Activated naive CD4-positive, alpha-beta T cell treated with anti-CD3 and anti-CD28 coated beads, Interleukin-2, amount 10 ng/mL, durations not matched to agents 7 days and 5 days (primary cell): Measurements from ENCODE around the gene DLG2.

Source experiments
- CTCF ChIA-PET: fragments of 350-600 bp; sonication (Branson Sonifier 250); formaldehyde crosslinking; loops from one replicate; lab custom pipeline; 2021; ENCODE audit warnings: antibody characterized with exemption; lab: Charles Lee
- DNase-seq: peaks from one replicate; pipeline ENCODE4 v3.0.0-alpha.2; 2020
- H3K27ac Mint-ChIP-seq: one replicate; pipeline ENCODE4 v1.8.0; 2021; ENCODE audit warnings: mild to moderate bottlenecking, moderate library complexity, mixed read lengths
- H3K27me3 Mint-ChIP-seq: one replicate; pipeline ENCODE4 v1.8.0; 2021; ENCODE audit warnings: mild to moderate bottlenecking, mixed read lengths
- H3K36me3 Mint-ChIP-seq: one replicate; pipeline ENCODE4 v1.8.0; 2021; ENCODE audit warnings: mixed read lengths
- H3K4me1 Mint-ChIP-seq: one replicate; pipeline ENCODE4 v1.8.0; 2021; ENCODE audit warnings: mixed read lengths
- H3K4me3 Mint-ChIP-seq: one replicate; pipeline ENCODE4 v1.8.0; 2021; ENCODE audit warnings: mild to moderate bottlenecking, moderate library complexity, mixed read lengths
- H3K9me3 Mint-ChIP-seq: one replicate; pipeline ENCODE4 v1.8.0; 2021; ENCODE audit warnings: mixed read lengths

Gene DLG2

DNA sequence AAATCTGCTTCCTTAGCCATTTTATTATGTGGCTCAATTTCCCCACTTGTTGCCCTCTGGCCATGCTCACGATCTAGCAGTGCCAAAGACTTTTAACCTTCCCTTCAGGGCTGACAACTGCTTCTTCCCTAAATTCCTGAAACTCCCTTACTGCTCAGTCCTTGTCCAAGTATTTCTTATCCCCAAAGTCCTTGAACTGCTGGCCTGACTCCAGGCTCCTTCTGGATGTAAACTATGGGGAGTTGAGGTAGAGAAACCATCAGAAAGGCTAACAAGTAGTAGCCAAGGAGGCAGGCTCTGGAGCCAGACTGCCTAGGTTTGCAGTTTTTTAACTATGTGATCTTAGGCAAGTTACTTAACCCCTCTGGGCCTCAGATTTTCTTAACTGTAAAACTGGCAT, 2082.3 kb downstream of the DLG2 start:
- no peak overlapping the region for H3K4me3 Mint-ChIP-seq
- H3K27ac Mint-ChIP-seq = no peak overlapping the region
- H3K9me3 Mint-ChIP-seq = no peaks in the 10 kb centered on the region

DNA sequence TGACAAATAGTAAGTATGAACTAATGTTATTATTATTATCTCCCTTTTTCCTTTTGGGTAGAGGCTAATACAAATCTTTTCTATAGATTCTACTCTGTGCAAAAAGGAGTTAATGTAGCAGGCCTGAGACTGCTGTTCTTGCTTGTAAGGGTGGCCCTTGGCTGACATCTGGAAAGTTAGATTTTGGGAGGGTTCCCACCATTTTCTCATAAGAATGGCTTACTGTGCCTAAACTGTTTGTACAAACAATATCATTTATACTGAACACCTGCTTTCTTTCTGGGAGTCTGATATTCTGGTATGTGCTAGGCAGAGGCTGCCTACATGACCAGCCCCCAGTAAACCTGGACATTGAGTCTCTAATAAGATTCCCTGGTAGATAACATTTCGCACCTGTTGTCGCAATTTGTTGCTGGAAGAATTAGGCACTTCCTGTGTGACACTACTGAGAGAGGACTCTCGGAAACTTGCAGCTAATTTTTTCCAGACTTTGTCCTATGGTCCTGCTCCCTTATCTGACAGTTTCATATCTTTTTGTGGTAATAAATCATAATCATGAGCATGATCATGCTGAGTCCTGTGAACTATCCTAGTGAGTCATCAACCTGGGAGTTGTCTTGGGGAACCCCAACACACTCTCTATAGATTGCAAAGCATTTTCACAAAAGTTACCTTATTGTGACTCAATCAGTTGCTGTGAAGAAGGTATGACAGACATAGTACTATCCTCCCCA, 2083.3 kb downstream of the DLG2 start:
- no peak for DNase-seq
- Mint-ChIP-seq H3K27ac (no peak overlapping the region), H3K4me1 (no peaks in the 10 kb centered on the region), H3K27me3 (no peaks in the 10 kb centered on the region), H3K9me3 (no peaks in the 10 kb centered on the region), H3K36me3 (no peaks in the 10 kb centered on the region), H3K4me3 (no peak overlapping the region)
- CTCF ChIA-PET = no interaction called here

More for the DNA sequence above, 2082.3 kb downstream of the DLG2 start:
- CTCF ChIA-PET = no interaction called here
- DNase-seq = no peak
- Mint-ChIP-seq H3K4me1 (no peaks in the 10 kb centered on the region), H3K27me3 (no peaks in the 10 kb centered on the region), H3K36me3 (no peaks in the 10 kb centered on the region)

DNA sequence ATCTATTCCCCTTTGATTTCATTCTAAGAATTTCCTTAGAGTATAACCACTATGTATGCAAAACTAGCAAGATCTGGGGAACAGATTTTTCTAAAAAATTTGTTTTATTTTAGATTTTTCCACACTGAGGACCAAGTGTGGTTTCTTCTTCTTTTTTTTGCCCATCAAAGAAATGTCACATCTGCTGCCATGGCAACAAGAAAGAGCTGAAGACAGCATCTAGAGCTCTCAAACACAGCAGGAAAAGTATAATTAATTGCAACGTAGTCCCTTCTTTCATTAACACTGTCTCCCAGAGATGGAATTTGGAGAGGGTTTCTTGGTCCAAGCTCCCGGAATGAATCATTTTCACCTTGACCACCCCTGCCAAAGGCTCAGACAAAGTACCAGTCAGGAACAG, 2084.3 kb downstream of the DLG2 start:
- Mint-ChIP-seq H3K4me1 (no peaks in the 10 kb centered on the region), H3K9me3 (no peaks in the 10 kb centered on the region), H3K4me3 (no peak overlapping the region), H3K27me3 (no peaks in the 10 kb centered on the region), H3K36me3 (no peaks in the 10 kb centered on the region), H3K27ac (no peak overlapping the region)
- CTCF ChIA-PET = no interaction called here
- no peak for DNase-seq

DNA sequence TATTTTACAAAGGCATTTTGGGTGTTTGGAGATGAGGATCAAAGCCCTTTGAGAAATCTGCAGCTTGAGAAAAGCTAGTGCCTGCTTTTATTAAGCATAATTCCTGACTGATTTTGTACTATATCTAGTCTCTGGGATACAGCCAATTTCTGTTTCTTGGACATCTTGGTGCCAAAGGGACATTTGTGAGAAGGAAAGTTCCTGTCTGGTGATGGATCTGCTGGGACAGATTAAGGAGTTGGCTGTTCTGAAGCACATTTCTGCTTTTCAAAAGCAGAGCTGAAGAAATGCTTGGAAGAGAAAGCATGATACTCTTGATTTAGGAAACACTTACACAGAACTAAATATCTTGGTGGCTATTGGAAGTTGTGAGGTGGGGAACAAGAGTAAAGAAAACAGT, 2086.4 kb downstream of the DLG2 start:
- Mint-ChIP-seq H3K4me1 (no peaks in the 10 kb centered on the region), H3K9me3 (no peaks in the 10 kb centered on the region), H3K4me3 (no peak overlapping the region), H3K36me3 (no peaks in the 10 kb centered on the region), H3K27me3 (no peaks in the 10 kb centered on the region), H3K27ac (no peak overlapping the region)
- DNase-seq = no peak
- CTCF ChIA-PET = no interaction called here

DNA sequence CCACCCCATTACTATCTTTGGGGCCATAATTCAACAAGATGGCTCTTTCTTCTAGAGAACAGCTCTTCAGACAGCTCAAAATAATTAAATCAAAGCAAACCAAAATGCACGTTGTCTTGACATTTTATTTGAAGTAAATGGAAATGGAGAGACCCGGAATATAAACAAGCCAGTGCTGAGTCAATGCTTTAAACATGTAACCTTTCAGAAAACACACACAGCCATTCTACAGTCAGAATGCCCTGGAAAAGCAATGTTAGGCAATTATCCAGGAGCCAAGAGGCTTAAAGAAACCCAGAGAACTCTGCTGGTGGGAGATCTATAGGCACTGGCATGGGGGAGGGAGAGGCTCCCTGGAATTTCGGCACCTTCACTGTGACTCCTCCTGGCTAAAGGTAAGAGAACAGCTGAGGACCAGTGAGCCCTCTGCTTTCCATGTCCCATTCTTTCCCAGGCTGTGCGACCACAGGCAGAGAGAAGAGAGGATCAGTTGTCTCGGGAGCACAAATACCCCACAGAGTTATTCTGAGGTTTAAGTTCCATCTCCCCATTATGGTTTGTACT, 2086.9 kb downstream of the DLG2 start:
- DNase-seq = no peak
- H3K27ac Mint-ChIP-seq = no peak overlapping the region
- H3K36me3 Mint-ChIP-seq = no peaks in the 10 kb centered on the region
- H3K9me3 Mint-ChIP-seq = no peaks in the 10 kb centered on the region
- no peaks in the 10 kb centered on the region for H3K4me1 Mint-ChIP-seq
- H3K27me3 Mint-ChIP-seq = no peaks in the 10 kb centered on the region
- CTCF ChIA-PET = no interaction called here
- no peak overlapping the region for H3K4me3 Mint-ChIP-seq

DNA sequence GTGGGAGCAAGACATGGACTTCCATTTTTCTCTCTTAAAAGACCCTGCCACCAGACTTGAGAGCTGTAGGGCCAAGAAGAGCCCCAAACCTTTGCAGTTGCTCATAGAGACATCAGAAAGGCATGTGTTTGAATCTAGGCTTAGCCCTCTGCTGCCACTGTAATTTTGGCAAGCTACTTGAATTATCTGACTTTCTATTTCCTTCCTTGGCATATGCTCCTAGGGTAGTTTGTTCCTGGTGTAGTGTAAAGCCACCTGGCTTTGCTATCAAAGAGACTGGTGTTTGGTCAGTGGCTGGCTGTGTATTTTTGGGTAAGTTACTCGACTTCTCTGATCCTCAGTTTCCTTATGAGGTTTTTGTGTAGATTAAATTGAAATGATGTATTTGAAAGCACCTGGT, 2088.9 kb downstream of the DLG2 start:
- no peaks in the 10 kb centered on the region for H3K4me1 Mint-ChIP-seq
- H3K9me3 Mint-ChIP-seq = no peaks in the 10 kb centered on the region
- CTCF ChIA-PET = no interaction called here
- no peaks in the 10 kb centered on the region for H3K27me3 Mint-ChIP-seq
- H3K4me3 Mint-ChIP-seq = no peak overlapping the region
- H3K27ac Mint-ChIP-seq = no peak overlapping the region
- DNase-seq = no peak
- no peaks in the 10 kb centered on the region for H3K36me3 Mint-ChIP-seq

DNA sequence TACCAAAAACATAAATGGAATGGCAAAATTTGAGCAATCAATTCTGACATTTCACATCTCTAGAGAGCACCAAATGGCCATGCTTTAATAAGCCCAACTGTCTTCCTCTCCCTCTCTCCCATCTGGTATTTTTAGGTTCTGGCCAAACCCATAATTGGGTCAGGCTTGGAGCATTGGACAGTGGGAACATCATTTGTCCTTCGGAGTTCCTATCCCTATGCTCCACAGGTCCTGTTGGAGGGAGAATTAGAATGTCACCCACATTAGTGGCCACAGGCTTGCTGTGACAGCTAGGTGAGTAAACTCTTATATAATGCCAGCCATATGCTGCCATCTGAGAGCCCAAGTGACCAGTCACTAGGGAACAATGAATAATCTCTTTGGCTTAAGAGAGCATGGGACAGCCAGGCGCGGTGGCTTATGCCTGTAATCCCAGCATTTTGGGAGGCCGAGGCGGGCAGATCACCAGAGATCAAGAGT, 2090.0 kb downstream of the DLG2 start:
- Mint-ChIP-seq H3K27ac (no peak overlapping the region), H3K27me3 (no peaks in the 10 kb centered on the region), H3K9me3 (no peaks in the 10 kb centered on the region), H3K4me3 (no peak overlapping the region), H3K4me1 (no peaks in the 10 kb centered on the region), H3K36me3 (no peaks in the 10 kb centered on the region)
- CTCF ChIA-PET = no interaction called here
- DNase-seq = no peak

DNA sequence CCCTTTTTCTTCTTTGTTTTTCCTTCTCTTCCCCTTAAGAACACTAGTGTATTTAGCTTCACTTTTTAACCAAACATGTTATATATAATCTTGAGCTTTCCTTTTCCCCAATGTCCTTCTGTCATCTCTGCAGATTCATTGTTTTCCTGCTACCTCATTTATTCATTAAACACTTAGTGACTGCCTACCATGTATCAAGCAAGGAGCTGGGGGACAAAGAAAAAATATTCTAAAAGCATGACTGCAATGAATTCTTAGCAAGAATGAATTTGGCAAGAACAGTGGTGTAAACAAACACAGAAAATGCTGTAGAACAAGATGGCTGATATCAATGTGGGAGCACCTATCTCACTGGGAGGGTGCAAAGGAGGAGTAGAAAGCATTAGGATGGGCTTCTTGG, 2094.0 kb downstream of the DLG2 start:
- Mint-ChIP-seq H3K27me3 (no peaks in the 10 kb centered on the region), H3K36me3 (no peaks in the 10 kb centered on the region), H3K9me3 (no peaks in the 10 kb centered on the region), H3K4me3 (no peak overlapping the region), H3K4me1 (no peaks in the 10 kb centered on the region), H3K27ac (no peak overlapping the region)
- CTCF ChIA-PET = no interaction called here
- DNase-seq = no peak

DNA sequence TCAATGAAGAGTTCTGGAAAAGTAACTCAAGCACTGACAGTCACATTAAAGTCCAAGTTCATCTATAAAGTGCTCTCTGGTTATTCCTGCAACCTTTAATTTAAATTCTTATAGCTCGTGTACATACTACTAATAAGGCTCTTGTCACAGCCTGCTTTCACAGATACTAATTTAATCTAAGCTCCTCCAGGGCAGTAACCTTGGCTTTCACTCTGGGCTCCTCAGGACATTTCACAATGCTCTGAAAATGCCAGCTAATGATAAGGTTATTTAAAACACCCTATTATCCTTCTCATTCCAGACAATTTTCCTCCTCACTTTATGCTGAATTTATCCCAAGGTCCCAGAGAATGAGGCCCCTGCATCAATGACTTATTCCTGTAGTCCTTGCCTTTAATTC, 2098.3 kb downstream of the DLG2 start:
- Mint-ChIP-seq H3K4me1 (no peaks in the 10 kb centered on the region), H3K27ac (no peak overlapping the region)

DNA sequence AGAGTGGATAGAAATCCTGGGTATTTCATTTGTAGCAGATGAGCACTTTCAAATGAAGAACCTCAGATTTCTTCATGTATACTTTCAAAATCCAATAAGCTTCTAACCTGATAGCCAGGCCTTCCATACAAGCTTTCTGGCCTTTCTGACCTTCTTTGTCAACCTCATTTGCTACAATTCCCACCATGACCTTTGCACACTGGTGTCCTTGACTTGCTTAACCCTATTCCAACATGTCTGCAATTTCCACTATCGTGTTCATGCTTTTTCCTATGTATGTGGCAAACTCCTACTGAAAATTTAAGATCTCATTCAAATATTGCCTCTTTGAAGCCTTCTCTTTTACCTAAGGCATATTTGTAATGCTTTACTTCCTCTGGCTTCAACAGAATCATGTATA, 2098.9 kb downstream of the DLG2 start:
- Mint-ChIP-seq H3K27me3 (no peaks in the 10 kb centered on the region), H3K36me3 (no peaks in the 10 kb centered on the region), H3K9me3 (no peaks in the 10 kb centered on the region), H3K27ac (no peak overlapping the region), H3K4me3 (no peak overlapping the region), H3K4me1 (no peaks in the 10 kb centered on the region)
- CTCF ChIA-PET = no interaction called here
- no peak for DNase-seq

More for the DNA sequence above, 2098.3 kb downstream of the DLG2 start:
- Mint-ChIP-seq H3K4me3 (no peak overlapping the region), H3K9me3 (no peaks in the 10 kb centered on the region), H3K27me3 (no peaks in the 10 kb centered on the region), H3K36me3 (no peaks in the 10 kb centered on the region)
- CTCF ChIA-PET = no interaction called here
- DNase-seq = no peak

DNA sequence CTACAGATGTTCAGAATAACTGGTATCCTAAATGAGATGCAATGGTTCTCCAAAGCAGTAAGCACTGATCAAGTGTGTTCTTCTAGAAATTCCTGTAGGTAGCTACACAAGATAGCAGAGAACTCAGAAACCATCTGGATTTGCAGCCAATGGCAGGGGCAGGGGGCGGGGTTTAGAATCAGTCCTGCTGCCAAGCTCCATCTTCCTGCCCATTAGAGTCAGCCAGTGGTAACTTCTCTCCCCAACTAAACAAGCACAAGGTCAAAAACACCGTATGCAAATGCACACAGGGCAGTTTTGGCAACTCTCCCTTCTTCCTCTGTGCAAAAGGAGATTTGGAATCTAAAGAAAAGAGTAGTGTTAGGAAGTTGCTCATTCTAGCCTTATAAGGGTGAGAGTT, 2103.5 kb downstream of the DLG2 start:
- Mint-ChIP-seq H3K27ac (no peak overlapping the region), H3K4me1 (no peaks in the 10 kb centered on the region), H3K9me3 (no peaks in the 10 kb centered on the region), H3K4me3 (no peak overlapping the region), H3K36me3 (no peaks in the 10 kb centered on the region), H3K27me3 (no peaks in the 10 kb centered on the region)
- DNase-seq = no peak
- CTCF ChIA-PET = no interaction called here

DNA sequence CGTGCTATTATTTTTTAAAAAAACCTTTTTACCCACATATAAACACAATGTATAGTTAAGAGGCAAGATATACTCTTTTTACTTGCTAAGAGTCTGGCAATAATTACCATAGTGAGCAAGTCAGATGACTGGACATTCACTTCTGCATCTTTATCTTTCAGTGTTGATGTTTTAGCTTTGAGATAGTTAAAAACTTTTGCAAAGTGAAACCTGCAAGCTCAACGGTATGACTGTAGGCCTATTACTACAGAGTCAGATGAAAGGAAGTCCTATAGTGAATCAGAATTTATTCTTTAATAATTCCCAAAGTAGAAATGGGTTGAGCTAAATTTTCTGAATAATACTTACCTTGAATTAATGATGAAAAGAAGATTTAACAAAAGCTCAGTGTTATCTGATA, 2104.2 kb downstream of the DLG2 start:
- CTCF ChIA-PET = no interaction called here

DNA sequence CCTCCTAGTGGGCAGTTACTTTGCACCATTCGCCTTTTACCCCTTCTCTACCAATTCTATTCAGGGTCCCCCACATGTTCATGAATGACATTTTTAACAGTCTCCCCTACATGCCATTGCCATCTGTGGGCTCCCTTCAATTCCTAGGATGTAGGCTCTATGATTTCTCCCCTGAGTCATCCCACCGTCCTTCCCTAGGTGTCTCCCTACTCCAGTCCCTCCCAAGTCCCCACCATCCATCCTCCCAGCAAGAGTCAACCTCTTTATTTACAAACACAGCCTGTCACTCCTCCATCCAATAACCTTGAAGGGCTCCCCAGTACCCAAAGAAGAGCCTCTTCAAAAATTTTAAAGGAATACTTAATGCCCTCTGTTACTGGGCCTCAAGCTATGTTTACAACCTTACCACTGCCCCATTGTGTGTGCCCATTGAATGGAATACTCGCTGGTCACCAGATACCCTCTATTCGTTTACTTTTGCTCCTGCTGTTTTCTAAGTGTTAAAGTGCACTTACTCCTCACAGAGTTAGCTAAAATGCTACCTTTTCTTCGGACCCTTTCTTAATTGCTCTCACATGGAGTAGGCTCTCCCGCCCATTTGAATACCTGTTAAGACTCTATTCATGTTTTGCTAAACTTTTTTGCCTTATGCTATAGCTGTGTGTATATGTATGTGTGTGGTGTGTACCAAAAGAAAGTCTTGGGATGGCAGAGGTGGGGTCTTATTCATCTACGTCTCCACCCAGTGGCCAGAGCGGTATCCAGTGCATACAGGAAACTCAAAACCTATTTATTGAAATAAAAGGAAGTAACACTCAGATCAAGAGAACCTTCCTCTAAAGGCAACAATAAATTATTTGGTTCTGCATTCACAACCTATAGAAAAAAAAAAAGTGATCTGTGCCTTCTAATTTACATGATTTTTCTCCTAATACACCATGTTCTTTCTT, 2105.2 kb downstream of the DLG2 start:
- Mint-ChIP-seq H3K36me3 (no peaks in the 10 kb centered on the region), H3K27ac (no peak overlapping the region)
- CTCF ChIA-PET = no interaction called here

More for the DNA sequence above, 2104.2 kb downstream of the DLG2 start:
- DNase-seq = no peak
- Mint-ChIP-seq H3K4me3 (no peak overlapping the region), H3K36me3 (no peaks in the 10 kb centered on the region), H3K4me1 (no peaks in the 10 kb centered on the region), H3K27ac (no peak overlapping the region), H3K9me3 (peaks cover 2% of the 10 kb centered on the region), H3K27me3 (no peaks in the 10 kb centered on the region)

DNA sequence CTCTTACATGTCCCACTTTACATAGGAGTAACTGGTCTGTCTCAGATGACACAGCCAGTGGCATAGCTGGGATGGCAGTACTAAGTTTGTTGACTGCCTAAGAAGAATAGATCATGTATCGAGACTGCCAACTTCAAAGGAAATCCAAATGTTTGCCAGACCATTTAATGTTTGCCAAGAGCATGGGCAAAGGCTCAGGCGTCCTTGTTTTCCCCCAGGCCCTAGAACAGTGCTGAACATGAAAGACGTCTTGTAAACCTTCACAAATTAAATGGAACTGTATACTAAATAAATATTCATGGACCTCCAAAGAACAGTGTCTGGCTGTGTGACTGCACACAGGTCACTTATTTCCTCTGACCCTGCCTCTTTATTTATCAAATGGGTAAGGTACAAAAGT, 2106.3 kb downstream of the DLG2 start:
- Mint-ChIP-seq H3K27me3 (no peaks in the 10 kb centered on the region), H3K36me3 (no peaks in the 10 kb centered on the region), H3K4me3 (no peak overlapping the region), H3K4me1 (no peaks in the 10 kb centered on the region), H3K27ac (no peak overlapping the region), H3K9me3 (peaks cover 2% of the 10 kb centered on the region)
- CTCF ChIA-PET = no interaction called here
- DNase-seq = no peak

More for the DNA sequence above, 2105.2 kb downstream of the DLG2 start:
- Mint-ChIP-seq H3K27me3 (no peaks in the 10 kb centered on the region), H3K9me3 (peaks cover 2% of the 10 kb centered on the region), H3K4me3 (no peak overlapping the region), H3K4me1 (no peaks in the 10 kb centered on the region)
- DNase-seq = no peak
